Mesenteric fat pad (tissue), 1 donor: ENCODE measurements around the gene TNIP3. TPM values are rescaled to one million over a fixed set of nuclear protein-coding genes. Genes with fewer than 3 reads are reported as not detected.

ENCODE experiments used
- DNase-seq: peaks from one replicate; pipeline ENCODE4 v3.0.0-alpha.2; 2020; ENCODE audit warnings: low spot score
- total RNA-seq: library from RNA; stranded (reverse); fragmentation: NEBNext Ultra II Directional; extraction: Animal tissue kit (Norgen Biotek cat#: 25700); gene quantifications from one replicate; pipeline ENCODE4 v1.2.1, GENCODE V29; 2021
- donor health status: DM: yes; HTN: yes; CAD: no.

TNIP3 gene
- total RNA-seq, 1 donor from 2014 or later: 0.16 TPM

DNA sequence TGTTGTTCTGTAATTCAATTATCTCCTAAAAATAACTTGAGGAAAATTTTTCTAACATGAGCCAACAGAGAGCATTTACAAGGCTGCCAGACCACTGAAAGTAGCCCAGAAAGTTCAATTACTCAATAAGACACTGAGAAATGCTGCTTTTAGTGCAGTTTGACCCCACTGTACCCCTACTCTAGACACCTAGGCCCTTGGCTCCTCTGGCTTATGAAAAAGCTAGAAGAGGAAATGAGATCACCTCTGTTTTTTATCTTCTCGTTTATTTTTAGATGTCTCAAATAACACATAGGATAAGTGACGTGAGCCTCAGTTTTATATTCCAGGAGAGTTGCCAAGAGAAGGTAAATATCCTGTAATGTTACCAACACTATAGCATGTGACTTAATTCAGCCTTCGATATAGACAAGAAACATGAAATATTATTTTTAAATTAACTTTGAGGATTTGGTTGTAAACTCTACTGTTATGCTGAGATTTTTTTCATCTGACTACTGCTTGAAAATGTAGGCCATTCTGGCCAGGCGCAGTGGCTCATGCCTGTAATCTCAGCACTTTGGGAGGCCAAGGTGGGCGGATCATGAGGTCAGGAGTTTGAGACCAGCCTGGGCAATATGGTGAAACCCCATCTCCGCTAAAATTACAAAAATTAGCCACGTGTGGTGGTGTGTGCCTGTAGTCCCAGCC is 24.4 kb downstream of the TNIP3 start:
- no peak for DNase-seq

DNA sequence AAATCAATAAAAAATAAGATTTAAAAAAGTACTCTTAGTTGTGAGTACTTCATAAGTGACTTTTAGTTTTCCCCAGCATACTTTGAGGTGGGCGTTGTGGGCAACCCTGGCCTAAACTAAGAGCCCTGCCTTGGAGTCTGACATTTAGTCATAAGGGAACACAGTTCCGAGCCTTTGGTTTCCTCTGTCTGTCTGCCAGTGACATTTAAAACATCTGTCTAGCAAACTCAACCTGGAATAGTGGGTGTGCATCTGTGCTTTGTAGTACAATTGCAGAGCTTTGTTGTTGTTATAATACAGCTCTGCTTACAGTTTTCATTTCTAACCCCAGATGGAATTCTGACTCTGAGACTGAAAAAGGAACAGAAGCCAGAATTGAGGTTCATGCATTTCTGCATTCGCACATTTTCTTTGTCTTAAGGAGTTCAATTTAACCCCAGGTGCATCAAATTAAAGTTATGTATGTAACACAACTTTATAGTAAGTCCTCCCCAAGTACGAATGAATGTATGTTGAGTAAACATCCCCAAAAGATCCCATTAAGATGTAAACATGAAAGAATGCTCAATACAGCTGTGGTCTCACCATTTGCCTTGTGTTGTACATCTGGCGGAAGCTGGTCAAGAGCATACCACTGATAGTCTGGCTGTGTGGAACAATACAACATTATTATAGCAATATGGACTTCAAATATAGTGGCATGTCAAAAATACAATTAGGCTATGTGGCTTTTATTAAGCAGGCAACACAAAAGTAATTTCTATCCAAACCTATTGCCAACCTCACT is 25.9 kb downstream of the TNIP3 start:
- DNase-seq: no peak

DNA sequence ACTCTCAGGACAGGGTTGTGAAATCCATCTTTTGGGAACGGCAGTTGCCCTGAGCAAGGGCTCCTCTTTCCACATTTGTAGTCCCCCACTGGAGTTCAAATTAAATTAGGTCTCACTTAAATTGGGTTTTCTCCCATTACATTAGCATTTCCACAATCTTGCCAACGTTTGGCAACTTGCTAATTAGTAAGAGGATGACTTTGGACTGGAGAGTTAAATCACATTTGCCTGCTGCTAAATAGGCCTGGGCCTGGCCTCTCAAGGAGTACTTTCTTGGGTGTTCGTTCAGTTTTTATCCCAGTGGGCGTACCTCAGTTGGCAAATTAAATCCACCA is 33.8 kb downstream of the TNIP3 start:
- DNase-seq: no peak

DNA sequence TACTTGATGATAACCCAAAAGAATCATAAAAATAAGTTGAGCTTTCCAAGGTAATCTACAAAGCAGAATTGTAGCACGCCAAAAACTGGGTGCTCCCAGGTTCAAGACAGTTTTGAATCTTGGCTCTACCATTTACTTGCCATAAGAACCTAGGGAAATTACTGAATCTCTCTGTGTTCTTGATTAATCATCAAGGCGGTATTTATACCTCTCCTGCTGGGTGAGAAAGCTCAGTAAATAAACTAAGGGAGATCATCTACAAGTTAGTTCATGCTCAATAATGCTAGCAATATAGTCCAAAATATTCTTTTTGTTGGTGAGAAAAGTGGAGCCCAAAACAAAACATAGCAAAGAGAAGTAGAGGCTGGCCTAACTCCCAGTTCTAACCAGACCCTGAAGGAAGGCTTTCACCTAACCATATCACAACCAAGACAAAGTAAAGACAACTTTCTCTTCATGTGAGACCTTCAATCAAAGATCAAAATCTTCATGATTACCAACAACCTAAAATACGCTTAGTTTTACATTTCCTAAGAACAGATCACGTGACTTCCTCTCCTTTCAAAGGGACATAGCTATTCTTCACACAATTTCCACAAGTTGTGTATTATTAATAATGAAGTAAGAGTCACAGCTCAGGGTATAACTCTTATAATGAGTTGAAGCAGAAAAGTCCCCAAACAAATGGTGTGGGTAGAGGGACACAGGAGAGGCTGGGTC is 34.4 kb downstream of the TNIP3 start:
- no peak for DNase-seq

DNA sequence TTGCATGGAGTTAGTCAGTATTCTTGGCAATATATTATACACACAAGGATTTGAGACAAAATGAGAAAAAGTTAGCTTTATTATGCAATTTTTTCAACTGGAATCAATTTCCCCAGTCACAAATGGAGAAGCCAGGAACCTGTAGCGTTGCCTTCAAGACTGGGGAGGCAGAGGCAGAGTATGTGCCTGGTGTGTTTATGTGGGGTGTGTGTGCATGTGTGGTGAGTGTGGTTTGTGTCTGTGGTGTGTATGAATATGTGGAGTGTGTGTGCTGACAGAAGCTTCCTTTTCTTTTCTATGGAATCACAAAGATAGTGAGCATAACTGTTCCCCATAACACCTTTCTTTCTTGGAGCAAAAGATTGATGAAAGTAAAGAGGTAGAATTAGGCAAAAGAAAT is 37.0 kb downstream of the TNIP3 start:
- DNase-seq: no peak

DNA sequence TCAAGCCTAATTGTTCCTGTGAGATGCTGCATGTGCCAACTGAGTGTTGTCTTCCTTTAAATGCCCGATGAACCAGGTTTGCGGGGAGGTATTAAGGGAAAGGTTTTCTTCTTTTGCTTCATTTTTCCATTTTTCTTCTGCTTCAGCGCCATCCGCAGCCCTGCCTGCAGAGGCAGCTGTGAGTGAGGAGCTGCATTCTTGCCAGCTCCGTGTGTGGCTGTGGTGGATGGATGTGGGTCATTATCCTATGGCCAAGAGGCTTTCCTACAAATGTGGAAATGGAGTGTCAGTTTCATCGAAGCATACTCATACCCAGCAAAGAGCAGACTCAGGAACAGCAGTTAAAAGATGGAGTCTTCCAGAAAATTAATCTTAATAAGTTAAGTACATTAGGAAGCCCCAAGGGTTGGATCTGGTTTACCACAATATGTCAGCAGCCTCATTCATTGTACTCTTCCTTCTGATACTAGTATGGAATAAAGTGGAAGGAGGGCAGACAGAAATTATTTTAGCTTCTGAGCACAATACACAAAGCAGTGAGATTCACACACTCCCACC is 37.6 kb downstream of the TNIP3 start:
- no peak for DNase-seq

DNA sequence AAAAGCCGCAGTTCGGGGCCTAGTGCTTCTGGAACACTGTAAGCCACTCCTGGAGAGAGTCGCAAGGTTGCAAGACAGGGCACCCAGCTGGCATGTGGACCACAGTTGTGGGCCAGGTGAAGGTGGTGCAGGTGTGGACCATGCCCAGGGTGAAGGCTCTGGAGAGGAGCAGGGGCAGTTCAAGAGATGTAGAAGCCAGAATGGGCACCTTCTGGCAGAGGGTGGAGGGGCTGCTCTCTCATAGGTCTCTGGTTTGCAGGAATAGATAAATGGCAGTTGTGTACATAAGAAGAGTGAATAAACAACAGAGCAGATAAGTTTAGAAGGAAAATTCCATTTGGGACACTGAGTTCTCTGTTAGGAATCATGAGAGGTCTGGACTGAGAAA is 38.6 kb downstream of the TNIP3 start:
- DNase-seq: no peak

DNA sequence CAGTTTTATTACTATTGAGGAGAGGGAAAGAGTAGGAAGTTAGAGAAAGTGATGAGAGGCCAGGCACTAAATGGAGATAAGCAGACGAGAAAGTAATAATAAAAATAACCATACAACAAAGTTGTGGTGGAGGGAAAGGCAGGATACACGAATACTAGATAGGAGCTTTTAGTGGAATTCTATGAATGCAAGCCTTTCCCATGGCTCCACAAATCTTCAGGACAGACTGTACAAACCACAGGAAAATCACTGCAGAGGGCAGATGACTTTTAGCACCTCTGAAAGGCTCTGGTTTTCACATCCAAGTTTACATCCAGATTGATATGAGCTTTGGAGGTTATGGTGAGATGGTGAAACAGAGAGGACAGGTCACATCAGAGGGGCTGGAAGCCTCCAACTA is 41.5 kb downstream of the TNIP3 start:
- no peak for DNase-seq

DNA sequence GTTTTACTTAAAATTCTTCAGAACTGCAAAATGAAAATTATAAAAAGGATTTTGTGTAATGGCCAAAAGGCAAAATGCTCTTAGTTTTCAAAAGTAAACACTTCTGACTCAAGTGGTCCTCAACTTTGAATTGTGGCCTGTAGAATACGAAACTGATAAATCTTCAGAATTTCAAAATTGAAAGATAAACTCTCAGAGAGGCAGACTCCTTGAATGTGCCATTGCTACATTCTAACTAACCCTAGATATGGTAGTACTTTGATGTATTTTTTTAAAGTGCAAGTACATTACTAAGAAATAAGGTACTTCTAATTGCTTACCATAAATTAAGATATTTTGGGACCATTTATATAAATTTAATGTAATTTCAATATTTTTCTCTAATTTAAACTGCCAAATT is 44.4 kb downstream of the TNIP3 start:
- DNase-seq: no peak

DNA sequence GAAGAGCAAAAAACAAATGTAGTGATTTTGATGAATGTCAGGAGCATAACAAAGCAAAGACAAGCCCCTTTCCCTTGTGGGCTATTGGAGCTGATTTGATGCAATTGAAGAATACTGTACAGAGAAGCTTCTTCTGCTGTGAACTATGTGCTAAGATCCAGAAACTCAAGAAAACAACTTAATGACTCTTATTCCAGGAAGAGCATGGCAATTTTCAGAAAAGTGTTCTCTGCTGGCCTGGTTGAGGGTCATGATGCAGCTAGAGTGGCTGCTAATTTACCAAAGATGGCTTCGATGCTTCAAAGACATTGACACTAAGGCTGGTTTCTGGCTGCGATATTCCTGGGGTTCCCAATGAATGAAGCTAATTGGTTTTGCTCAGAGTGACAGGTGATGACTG is 45.8 kb downstream of the TNIP3 start:
- DNase-seq: no peak

DNA sequence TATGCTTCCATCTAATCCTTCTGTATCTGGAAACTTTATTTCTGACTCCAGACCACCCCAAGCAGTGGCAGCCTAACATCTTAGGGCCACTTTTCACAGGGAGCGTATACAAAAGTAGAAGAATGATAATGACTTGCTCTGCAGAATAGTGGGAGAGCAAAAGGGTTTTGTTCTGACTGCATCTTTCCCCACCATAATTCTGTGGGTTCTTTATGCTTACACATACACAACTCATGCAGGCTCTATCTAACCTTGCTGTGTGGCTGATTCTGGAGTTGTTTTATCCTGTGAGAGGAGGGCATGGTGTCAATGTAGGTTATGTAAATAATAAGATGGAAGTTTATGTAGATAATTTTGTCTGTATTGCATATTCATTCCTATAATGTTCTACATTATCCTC is 49.4 kb downstream of the TNIP3 start:
- no peak for DNase-seq

DNA sequence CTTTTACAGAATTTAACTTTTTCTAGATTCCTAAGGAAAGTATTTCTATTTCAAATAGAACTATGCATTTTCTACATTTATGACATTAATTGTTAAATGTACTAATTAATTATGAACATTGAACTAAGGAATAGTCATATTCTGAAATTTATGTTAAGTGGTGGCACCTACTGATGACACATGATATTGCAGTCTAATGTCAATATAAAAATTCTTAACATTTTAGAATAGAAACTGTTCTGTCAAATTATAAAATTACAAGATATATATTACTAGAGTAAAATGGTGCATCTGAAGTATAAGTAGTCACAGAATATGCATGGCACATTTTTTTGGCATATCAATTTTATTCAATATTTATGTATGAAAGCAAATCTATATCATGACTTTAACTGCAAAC is 51.6 kb downstream of the TNIP3 start:
- DNase-seq: no peak

DNA sequence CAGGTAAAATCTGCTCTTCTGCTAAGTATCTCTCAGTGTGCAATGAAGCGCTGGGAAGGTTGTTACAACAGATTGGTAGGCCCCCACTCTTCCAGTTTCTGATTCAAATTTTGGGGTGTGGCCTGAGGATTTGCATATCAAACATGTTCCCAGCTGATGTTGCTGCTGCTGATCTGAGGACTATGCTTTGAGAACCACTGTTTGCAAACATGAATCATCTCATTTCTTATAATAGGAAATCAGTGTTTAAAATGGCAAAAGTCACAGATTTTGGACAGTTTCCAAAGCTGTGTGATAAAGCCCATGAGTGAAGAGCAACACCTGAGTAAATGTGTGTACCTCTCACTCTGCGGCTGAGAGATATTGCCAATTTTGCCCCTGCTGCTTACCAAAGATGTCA is 55.6 kb downstream of the TNIP3 start:
- no peak for DNase-seq

DNA sequence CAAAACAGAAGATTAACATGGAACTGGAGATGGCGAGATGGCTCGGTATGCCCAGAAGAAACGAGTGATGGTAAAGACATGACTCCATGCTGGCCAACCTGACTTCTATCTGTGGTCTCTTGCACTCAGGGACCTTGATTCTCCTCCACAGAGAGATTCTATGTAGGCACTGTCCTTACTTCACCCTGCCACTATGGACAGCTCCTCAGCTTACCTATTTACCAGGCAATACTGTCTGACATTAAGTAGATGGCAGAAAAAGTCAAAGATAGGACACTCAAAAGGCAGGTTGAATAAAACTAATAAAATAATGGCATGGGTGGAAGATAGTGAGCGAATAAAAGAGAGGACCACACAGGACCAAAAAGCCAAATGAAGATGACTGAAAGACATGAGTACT is 56.6 kb downstream of the TNIP3 start:
- DNase-seq: no peak

DNA sequence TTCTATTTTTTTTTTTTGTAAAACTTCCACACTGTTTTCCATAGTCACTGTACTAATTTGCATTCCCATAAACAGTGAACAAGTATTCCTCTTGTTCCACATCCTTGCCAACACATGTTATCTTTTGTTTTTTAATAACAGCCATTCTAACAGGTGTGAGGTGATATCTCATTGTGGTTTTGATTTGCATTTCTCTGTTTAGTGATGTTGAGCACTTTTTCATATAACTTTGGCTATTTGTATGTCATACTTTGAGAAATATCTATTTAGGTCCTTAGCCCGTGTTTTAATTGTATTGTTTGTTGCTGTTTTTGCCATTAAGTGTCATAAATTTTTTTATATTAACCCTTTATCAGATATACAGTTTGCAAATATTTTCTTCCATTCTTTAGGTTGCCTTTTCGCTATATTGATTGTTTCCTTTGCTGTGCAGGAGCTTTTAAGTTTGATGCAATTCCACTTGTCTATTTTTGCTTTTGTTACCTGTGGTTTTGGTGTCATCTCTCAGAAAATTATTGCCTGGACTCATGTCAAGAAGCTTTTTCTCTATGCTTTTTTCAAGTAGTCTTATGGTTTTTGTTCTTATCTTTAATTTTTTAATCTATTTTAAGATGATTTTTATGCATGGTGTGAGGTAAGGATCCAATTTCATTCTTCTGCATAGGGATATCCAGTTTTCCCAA is 63.9 kb downstream of the TNIP3 start:
- DNase-seq: no peak

DNA sequence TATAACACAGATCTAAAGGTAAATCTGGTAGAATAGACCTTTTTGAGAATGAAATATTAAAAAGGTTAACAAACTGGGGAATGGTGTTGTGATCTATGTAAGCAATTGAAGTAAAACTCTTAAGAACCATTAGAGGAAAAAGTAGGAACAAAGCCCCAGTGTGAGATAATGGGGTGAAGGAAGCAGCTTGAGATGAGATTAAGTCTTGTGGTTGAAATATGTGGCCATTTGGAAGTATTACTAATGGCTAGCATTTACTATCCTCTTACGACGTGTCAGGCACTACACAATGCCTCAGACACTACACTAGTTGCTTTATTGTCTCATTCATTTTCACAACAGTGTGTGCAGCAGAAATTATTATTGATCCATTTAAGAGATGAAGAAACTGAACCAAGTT is 65.9 kb downstream of the TNIP3 start:
- no peak for DNase-seq

DNA sequence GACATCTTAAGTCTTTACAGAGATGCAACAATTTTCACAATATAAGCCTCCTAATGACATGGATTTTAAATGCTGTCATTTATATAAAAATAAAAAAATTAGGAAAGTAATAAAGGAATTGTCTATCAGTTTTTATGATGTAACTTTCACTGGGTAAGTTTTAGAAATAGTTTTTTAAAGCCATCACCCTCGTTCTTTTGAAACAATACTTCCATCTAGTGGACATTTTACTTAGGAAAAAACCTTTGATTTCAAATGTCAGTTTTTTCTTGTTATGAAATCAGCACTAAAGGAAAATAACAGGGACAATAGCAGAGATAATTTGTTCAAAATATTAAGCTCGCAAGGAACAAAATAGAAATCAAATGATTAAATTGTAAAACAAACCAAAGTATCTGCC is 67.5 kb downstream of the TNIP3 start:
- DNase-seq: no peak

DNA sequence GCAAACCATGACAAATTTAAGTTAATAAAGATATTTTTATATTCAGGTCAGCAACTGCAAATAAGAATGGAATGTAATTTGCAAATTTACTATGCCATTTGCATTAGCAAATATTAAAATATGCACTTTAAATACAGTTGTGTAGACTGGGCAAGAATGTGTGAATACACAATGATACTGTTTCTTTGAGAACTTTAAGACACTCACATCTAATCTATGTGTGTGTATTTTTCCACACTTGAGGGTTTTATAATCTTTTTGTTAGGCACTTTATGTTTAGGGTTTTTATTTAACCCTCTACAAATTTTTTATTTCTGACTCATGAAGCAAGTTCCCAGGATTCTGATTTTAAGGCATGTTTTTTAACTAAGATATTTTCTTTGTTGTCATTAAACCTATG is 67.9 kb downstream of the TNIP3 start:
- DNase-seq: no peak

DNA sequence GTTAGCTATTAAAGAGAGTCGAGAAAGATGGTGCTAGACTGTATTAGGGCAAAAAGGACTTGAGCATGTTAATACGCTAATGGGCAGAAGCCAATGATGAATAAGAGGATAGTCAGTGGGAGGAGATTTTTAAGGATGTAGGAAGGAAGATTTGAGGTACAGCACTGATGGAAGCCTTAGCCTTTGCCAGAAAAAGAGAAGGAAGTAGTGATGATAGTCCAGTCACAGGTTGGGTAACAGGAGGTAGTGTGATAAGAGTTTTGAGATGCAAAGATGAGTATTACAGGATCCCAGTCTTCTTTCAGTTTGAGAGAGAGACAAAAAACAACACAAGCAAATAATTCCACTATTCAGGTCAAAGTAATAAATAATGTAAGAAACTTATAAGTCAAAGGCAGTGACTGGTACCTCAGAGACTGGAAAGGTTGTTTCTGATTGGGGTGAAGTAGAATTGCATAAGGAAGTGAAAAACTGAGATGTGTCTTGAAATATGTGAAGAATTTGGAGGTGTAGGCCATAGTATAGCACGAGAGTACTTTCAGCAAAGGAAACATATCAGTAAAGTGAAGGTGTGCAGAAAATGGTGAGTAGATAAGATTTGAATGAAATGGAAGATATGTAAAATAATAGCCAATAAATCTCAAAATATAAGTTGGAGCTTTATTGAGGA is 69.7 kb downstream of the TNIP3 start:
- no peak for DNase-seq

DNA sequence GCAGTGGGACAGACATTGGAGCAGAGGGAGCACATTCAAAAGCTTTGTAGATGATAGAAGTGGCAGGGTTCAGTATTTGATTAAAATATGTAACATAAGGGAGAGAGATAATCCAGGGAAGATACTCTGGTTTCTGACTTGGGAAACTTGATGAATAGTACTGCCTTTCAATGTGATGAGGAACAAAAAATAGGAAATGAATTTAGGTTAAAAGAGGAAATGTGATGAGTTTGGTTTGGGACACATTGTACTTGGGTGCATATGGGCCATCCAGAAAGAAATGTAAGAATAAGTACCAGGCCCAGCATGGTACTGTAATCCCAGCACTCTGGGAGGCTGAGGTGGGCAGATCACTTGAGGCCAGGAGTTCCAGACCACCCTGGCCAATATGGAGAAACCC is 70.9 kb downstream of the TNIP3 start:
- no peak for DNase-seq

DNA sequence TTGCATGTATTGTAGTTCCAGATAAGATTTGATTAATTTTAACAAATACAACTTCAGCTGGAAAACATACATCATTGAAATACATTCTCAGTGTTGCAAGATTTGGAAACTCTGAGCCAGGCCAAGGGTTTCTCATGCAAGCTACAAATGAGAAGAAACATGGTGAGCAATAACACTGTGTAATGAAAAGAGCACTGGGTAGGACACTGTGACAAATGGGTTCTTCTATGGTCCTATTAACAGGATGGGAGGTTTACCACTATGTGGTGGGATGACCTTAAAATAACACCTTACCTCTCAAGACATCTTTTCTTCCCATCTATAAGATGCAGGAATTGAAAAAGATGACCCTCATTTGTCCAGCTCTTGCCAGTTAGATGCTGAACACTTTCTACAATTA is 72.2 kb downstream of the TNIP3 start:
- no peak for DNase-seq
